Measurements from ENCODE around the gene APH1B.

APH1B gene

DNA sequence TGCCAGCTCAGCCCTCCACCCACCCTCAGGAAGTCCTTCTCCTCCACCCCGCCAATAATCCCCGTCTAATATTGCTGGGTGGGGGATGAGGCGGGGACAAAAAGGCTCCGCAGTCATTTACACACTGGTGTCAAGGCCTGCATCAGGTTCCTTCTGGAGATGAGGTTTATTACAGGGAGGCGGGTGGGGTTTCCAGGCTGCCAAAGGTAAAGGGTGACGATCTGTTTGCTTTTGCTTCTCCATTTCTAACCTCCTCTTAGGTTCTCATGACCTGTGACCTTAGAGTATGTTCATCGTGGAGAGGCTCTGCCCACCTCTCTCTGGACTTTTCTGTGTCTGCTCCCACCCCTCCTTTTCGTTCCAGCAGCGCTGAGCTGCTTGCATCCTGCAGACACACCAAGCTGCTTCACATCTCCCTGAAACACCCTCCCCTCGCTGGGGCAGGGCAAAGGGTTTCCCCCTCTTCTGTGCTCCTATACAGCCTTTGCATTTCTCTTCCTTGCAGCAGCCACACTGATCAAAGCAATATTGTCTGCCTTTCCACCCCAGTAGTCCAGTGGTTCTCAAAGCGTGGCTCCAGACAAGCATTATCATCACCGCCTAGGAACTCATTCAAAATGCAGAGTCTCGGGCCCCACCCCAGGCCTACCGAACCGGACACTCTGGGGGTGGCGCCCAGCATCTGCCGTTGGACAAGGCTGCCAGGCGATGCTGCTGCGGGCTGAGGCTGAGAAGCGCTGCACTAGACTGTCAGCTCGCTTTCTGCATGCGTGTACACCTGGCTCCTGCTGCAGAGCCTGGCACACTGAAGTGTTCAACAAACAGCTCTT lies 77.6 kb downstream of the APH1B start:
- no peak for DNase-seq

DNA sequence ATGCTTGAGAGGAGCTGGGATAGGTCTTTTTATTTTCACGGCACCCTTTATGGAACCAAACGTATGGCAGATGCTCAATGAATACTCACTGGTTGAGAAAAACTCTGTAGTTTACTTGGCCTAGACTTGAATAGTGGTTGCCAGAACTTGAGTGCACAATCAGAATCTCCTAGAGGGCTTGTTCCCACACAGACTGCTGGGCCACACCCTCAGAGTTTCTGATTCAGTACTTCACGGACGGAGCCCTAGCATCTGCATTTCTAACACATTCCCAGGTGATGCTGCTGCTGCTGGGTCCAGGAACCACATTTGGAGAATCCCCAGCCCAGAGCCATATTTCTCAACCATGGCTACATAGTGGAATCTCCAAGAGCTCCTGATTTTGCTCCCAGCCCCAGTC lies 79.7 kb downstream of the APH1B start:
- DNase-seq, result no peak

DNA sequence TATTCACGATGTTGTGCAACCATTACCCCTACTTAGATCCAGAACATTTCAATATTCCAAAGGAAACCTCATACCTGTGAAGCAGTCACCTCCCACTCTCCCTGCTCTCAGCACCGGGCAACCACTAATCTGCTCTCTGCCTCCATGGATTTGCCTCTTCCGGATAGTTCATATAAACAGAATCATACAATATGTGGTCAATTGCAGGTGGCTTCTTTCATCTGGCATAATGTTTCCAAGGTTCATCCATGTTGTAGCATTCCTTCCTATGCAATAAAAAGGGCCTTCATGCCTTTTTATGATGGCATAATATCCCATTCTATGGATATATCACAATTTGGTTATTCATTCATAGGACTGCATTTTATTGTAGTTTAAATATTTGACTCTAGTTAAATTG lies 80.3 kb downstream of the APH1B start:
- DNase-seq, result no peak

DNA sequence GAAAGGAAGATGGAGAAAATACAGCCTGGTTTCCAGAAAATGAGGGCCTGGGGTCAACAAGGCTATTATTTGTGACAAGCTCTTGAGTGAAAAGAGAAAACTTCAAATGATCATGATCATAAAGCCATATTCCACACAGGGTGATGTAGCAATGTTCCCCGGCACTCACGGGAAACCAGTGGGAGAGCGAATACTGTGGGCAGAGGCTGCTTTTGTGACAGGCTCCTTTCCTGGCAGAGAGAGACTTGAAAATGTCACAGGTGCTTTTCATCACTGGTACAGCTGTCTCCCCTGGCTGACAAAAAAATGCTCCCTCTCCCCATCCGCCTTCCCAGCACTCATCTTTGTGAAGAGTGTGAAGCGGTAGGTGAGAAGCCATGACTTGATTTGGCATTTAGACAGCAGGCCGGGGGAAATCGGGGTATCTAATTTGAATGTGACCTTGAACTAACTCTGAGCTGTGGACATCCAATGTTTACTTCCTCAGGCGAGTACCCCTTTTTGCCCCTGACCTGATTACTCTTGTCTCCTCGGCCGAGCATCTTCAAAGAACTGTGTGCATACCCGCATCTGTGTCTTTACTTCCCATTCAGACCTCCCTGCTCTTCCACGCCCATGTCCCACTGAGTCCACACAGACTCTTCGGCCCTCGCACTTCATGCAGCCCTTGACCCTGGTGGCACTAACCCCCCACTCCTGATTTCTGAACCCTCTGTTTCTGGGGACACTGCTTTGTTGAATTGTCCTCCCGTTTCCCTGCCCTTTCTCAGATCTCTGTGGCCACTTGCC lies 81.0 kb downstream of the APH1B start:
- no peak for DNase-seq

Measured in stimulated activated CD4-positive, alpha-beta T cell treated with anti-CD3 and anti-CD28 coated beads, Interleukin-4, amount 100 ng/mL, for 4 hours (primary cell).